Ectodermal cell (in vitro differentiated cells): ENCODE data around the gene LMAN2.

Experiments
- H3K27ac ChIP-seq: 2 replicates; pipeline ENCODE4 v1.7.0; 2013; ENCODE audit warnings: mild to moderate bottlenecking, low read depth, low read length; ENCODE audit not compliant: insufficient read depth, poor library complexity, severe bottlenecking
- H3K27me3 ChIP-seq: 2 replicates; pipeline ENCODE4 v1.7.0; 2013; ENCODE audit warnings: mild to moderate bottlenecking, low read length; ENCODE audit not compliant: insufficient read depth, control insufficient read depth, poor library complexity, severe bottlenecking
- H3K36me3 ChIP-seq: one replicate; pipeline ENCODE4 v1.7.0; 2013; ENCODE audit warnings: low read length; ENCODE audit not compliant: control insufficient read depth, insufficient read depth
- H3K4me1 ChIP-seq: one replicate; pipeline ENCODE4 v1.7.0; 2013; ENCODE audit warnings: low read length; ENCODE audit not compliant: control insufficient read depth, insufficient read depth
- H3K4me3 ChIP-seq: 2 replicates; pipeline ENCODE4 v1.7.0; 2013; ENCODE audit warnings: low read depth, low read length, control low read depth; ENCODE audit not compliant: insufficient read depth
- H3K9me3 ChIP-seq: 2 replicates; pipeline ENCODE4 v1.7.0; 2013; ENCODE audit warnings: mild to moderate bottlenecking, low read length, moderate library complexity; ENCODE audit not compliant: control insufficient read depth
- WGBS, 2 experiments: methylation state at CpG; one replicate each; pipeline ENCODE4 v1.1.7; 2013; ENCODE audit warnings: missing lambda C conversion rate in 2 of 2; 5-methylcytosine and 5-hydroxymethylcytosine counted together

Gene LMAN2

GRCh38 chr5:177357459-177358351, 6.2 kb upstream of the LMAN2 start, which contains the start of gene RGS14:
RGS14 (plus strand) TSS chr5:177357924; CDS start chr5:177358025, 101 bp downstream.
- Histone ChIP-seq H3K36me3 (no peaks in the 10 kb centered on the region), H3K9me3 (no peaks in the 10 kb centered on the region), H3K27me3 (peaks cover 2% of the 10 kb centered on the region), H3K27ac (no peak within 1 kb of the TSS), H3K4me1 (peaks cover 6% of the 10 kb centered on the region), H3K4me3 (no peak within 1 kb of the TSS)
- WGBS, 2 experiments: 87% methylated on average over 37 of the region's 37 CpGs

- Histone ChIP-seq H3K27ac (no peak overlapping the region), H3K4me3 (no peak overlapping the region), H3K36me3 (no peaks in the 10 kb centered on the region), H3K27me3 (no peaks in the 10 kb centered on the region), H3K4me1 (no peaks in the 10 kb centered on the region), H3K9me3 (no peaks in the 10 kb centered on the region)
- 91 to 95% methylated on average over 5 of the region's 5 CpGs for WGBS, 2 experiments
These were observed 5.6 kb upstream of the LMAN2 start for GRCh38 chr5:177357146-177357458.

- Histone ChIP-seq H3K27ac (no peak overlapping the region), H3K4me1 (no peaks in the 10 kb centered on the region), H3K36me3 (no peaks in the 10 kb centered on the region), H3K4me3 (no peak overlapping the region), H3K27me3 (no peaks in the 10 kb centered on the region), H3K9me3 (no peaks in the 10 kb centered on the region)
- 86 to 88% methylated on average over 3 of the region's 3 CpGs for WGBS, 2 experiments
These were observed 5.3 kb upstream of the LMAN2 start for GRCh38 chr5:177356746-177357145.

GRCh38 chr5:177355868-177356168, 4.3 kb upstream of the LMAN2 start:
- Histone ChIP-seq H3K9me3 (no peaks in the 10 kb centered on the region), H3K4me3 (no peak overlapping the region), H3K36me3 (no peaks in the 10 kb centered on the region), H3K4me1 (peaks cover 2% of the 10 kb centered on the region), H3K27ac (no peak overlapping the region), H3K27me3 (no peaks in the 10 kb centered on the region)
- WGBS, 2 experiments: 21 to 28% methylated on average over 1 of the region's 1 CpG

- H3K4me3 ChIP-seq: no peak overlapping the region
- no peaks in the 10 kb centered on the region for H3K36me3 ChIP-seq
- no peak overlapping the region for H3K27ac ChIP-seq
- no peaks in the 10 kb centered on the region for H3K27me3 ChIP-seq
- peaks cover 7% of the 10 kb centered on the region for H3K4me1 ChIP-seq
- H3K9me3 ChIP-seq: no peaks in the 10 kb centered on the region
- 88 to 92% methylated on average over 1 of the region's 1 CpG for WGBS, 2 experiments
These were observed 3.8 kb upstream of the LMAN2 start for GRCh38 chr5:177355162-177355867.

- H3K4me3 ChIP-seq: no peak overlapping the region
- peaks cover 11% of the 10 kb centered on the region for H3K4me1 ChIP-seq
- WGBS, 2 experiments: 71 to 79% methylated on average over 3 of the region's 3 CpGs
- H3K36me3 ChIP-seq: no peaks in the 10 kb centered on the region
- H3K9me3 ChIP-seq: no peaks in the 10 kb centered on the region
- no peaks in the 10 kb centered on the region for H3K27me3 ChIP-seq
- H3K27ac ChIP-seq: no peak overlapping the region
These were observed 3.2 kb upstream of the LMAN2 start for GRCh38 chr5:177354711-177355110.

- no peaks in the 10 kb centered on the region for H3K36me3 ChIP-seq
- H3K27me3 ChIP-seq: no peaks in the 10 kb centered on the region
- no peaks in the 10 kb centered on the region for H3K9me3 ChIP-seq
- no peak overlapping the region for H3K4me3 ChIP-seq
- H3K4me1 ChIP-seq: peaks cover 11% of the 10 kb centered on the region
- WGBS, 2 experiments: 85 to 96% methylated on average over 3 of the region's 3 CpGs
- H3K27ac ChIP-seq: no peak overlapping the region
These were observed 2.8 kb upstream of the LMAN2 start for GRCh38 chr5:177354256-177354655.

- no peaks in the 10 kb centered on the region for H3K9me3 ChIP-seq
- H3K27me3 ChIP-seq: no peaks in the 10 kb centered on the region
- H3K27ac ChIP-seq: no peak overlapping the region
- 89 to 91% methylated on average over 4 to 5 of the region's 5 CpGs for WGBS, 2 experiments
- H3K36me3 ChIP-seq: no peaks in the 10 kb centered on the region
- no peak overlapping the region for H3K4me3 ChIP-seq
- H3K4me1 ChIP-seq: peaks cover 16% of the 10 kb centered on the region
These were observed 1.6 kb upstream of the LMAN2 start for GRCh38 chr5:177353093-177353492.

- Histone ChIP-seq H3K36me3 (no peaks in the 10 kb centered on the region), H3K27ac (no peak overlapping the region), H3K4me1 (peaks cover 16% of the 10 kb centered on the region), H3K9me3 (no peaks in the 10 kb centered on the region), H3K27me3 (no peaks in the 10 kb centered on the region), H3K4me3 (peak overlapping the region; percentile 100)
- WGBS, 2 experiments: 19 to 20% methylated on average over 19 of the region's 19 CpGs
These were observed 584 bp downstream of the LMAN2 start for GRCh38 chr5:177350776-177351391.

- 94 to 95% methylated on average over 5 of the region's 5 CpGs for WGBS, 2 experiments
- no peak overlapping the region for H3K4me3 ChIP-seq
- no peaks in the 10 kb centered on the region for H3K9me3 ChIP-seq
- no peaks in the 10 kb centered on the region for H3K36me3 ChIP-seq
- H3K27me3 ChIP-seq: no peaks in the 10 kb centered on the region
- no peak overlapping the region for H3K27ac ChIP-seq
- peaks cover 16% of the 10 kb centered on the region for H3K4me1 ChIP-seq
These were observed 1.7 kb downstream of the LMAN2 start for GRCh38 chr5:177349762-177350161.
